RCC 7860 (cell line): ENCODE measurements around the gene TARS2.

Source experiments
- DNase-seq: peaks from one replicate; pipeline ENCODE4 v3.0.0-alpha.2; 2015; ENCODE audit warnings: low spot score
- FAIRE-seq: peaks from 2 replicates; lab custom pipeline; 2012; peaks lifted over from hg19 to GRCh38; lab: Jason Lieb, UNC

Gene TARS2

GRCh38 chr1:150535511-150536287 is 48.5 kb downstream of the TARS2 start:
- FAIRE-seq = peak; percentile 90
- peak; percentile 99 for DNase-seq

GRCh38 chr1:150536836-150537731 is 49.9 kb downstream of the TARS2 start:
- no peak for FAIRE-seq
- peak; percentile 34 for DNase-seq

- FAIRE-seq = peak; percentile 31
These were observed 50.8 kb downstream of the TARS2 start for GRCh38 chr1:150537732-150538684.

GRCh38 chr1:150543500-150544143 is 56.4 kb downstream of the TARS2 start:
- no peak for DNase-seq

More at GRCh38 chr1:150537732-150538684, 50.8 kb downstream of the TARS2 start:
- DNase-seq = peak; percentile 84

GRCh38 chr1:150544204-150544603 is 57.0 kb downstream of the TARS2 start:
- DNase-seq (no peak), FAIRE-seq (no peak)

More at GRCh38 chr1:150543500-150544143, 56.4 kb downstream of the TARS2 start:
- FAIRE-seq = no peak

GRCh38 chr1:150545486-150546032 is 58.3 kb downstream of the TARS2 start:
- FAIRE-seq (no peak), DNase-seq (no peak)

- FAIRE-seq (no peak), DNase-seq (no peak)
These were observed 59.2 kb downstream of the TARS2 start for GRCh38 chr1:150546294-150546937.

- FAIRE-seq = no peak
These were observed 61.1 kb downstream of the TARS2 start for GRCh38 chr1:150548324-150548631.

GRCh38 chr1:150548632-150549495 is 61.6 kb downstream of the TARS2 start, which contains the start of gene ADAMTSL4:
ADAMTSL4 (plus strand) TSS chr1:150549408; CDS start chr1:150552289, 2,881 bp downstream.
- FAIRE-seq = no peak

More at GRCh38 chr1:150548324-150548631, 61.1 kb downstream of the TARS2 start:
- DNase-seq = no peak

GRCh38 chr1:150549496-150550221 is 62.4 kb downstream of the TARS2 start:
- no peak for DNase-seq

More at GRCh38 chr1:150548632-150549495, 61.6 kb downstream of the TARS2 start, which contains the start of gene ADAMTSL4:
- DNase-seq = peak; percentile 52

GRCh38 chr1:150550222-150551050 is 63.2 kb downstream of the TARS2 start:
- DNase-seq (no peak), FAIRE-seq (no peak)

More at GRCh38 chr1:150549496-150550221, 62.4 kb downstream of the TARS2 start:
- no peak for FAIRE-seq

GRCh38 chr1:150551051-150551783 is 64.0 kb downstream of the TARS2 start:
- FAIRE-seq (no peak), DNase-seq (no peak)

- DNase-seq (no peak), FAIRE-seq (no peak)
These were observed 64.5 kb downstream of the TARS2 start for GRCh38 chr1:150551784-150552127.

- FAIRE-seq (no peak), DNase-seq (peak; percentile 50)
These were observed 65.1 kb downstream of the TARS2 start for GRCh38 chr1:150552128-150552910.

GRCh38 chr1:150552911-150553289 is 65.7 kb downstream of the TARS2 start:
- FAIRE-seq (no peak), DNase-seq (no peak)
